ELF-1 (cell line): Measurements from ENCODE around the gene SMAD6.
"Not testable (repeated sequence)": the region's sequence is repeated elsewhere in the genome, so short reads cannot be mapped to it uniquely, and the experiment has no call there.

Experiments used
- DNase-seq: peaks from one replicate; pipeline ENCODE4 v3.0.0-alpha.2; 2016; ENCODE audit warnings: low read depth, low spot score

SMAD6 gene

GRCh38 chr15:66757521-66757920, 55.5 kb downstream of the SMAD6 start:
- no peak for DNase-seq

GRCh38 chr15:66758217-66758616, 56.2 kb downstream of the SMAD6 start:
- not testable (repeated sequence) for DNase-seq

- DNase-seq, result no peak
Measured at GRCh38 chr15:66758844-66759243, 56.8 kb downstream of the SMAD6 start.

GRCh38 chr15:66760097-66760967, 58.3 kb downstream of the SMAD6 start:
- DNase-seq, result no peak

- DNase-seq, result no peak
Measured at GRCh38 chr15:66760968-66761725, 59.1 kb downstream of the SMAD6 start.

GRCh38 chr15:66761726-66762595, 59.9 kb downstream of the SMAD6 start:
- peak; percentile 76 for DNase-seq

- no peak for DNase-seq
Measured at GRCh38 chr15:66763186-66764071, 61.4 kb downstream of the SMAD6 start.

GRCh38 chr15:66764072-66764786, 62.2 kb downstream of the SMAD6 start:
- DNase-seq, result no peak

GRCh38 chr15:66765478-66766281, 63.6 kb downstream of the SMAD6 start:
- DNase-seq, result peak; percentile 60

- no peak for DNase-seq
Measured at GRCh38 chr15:66766282-66767230, 64.5 kb downstream of the SMAD6 start.

- no peak for DNase-seq
Measured at GRCh38 chr15:66767240-66767659, 65.2 kb downstream of the SMAD6 start.

- DNase-seq, result no peak
Measured at GRCh38 chr15:66768987-66769386, 67.0 kb downstream of the SMAD6 start.

GRCh38 chr15:66770518-66771350, 68.7 kb downstream of the SMAD6 start:
- peak; percentile 70 for DNase-seq

GRCh38 chr15:66771351-66771650, 69.3 kb downstream of the SMAD6 start:
- no peak for DNase-seq

GRCh38 chr15:66772604-66773128, 70.6 kb downstream of the SMAD6 start:
- no peak for DNase-seq

GRCh38 chr15:66773129-66773873, 71.3 kb downstream of the SMAD6 start:
- DNase-seq, result peak; percentile 80
